ENCODE measurements around the gene NAT10. TPM values are rescaled to one million over a fixed set of nuclear protein-coding genes. Genes with fewer than 3 reads are reported as not detected.

The NAT10 gene
- total and polyA plus RNA-seq, 2 experiments from 2014 or later, result 44.1 to 58.8 TPM

GRCh38 chr11:34161812-34162492, 56.5 kb downstream of the NAT10 start:
- H3K4me1 Mint-ChIP-seq, result no peaks in the 10 kb centered on the region
- H3K4me3 Mint-ChIP-seq, result no peak overlapping the region
- no peaks in the 10 kb centered on the region for H3K9me2 ChIP-seq (ENCODE audit: insufficient read depth)
- no peak overlapping the region for H3K4me2 ChIP-seq
- no peak for ATAC-seq
- H3K9me3 Mint-ChIP-seq, result no peaks in the 10 kb centered on the region; the same call in 2 of the 3 replicates
- H2AFZ ChIP-seq, result no peak overlapping the region
- H3K4me3 ChIP-seq, result no peak overlapping the region
- H3K27me3 ChIP-seq (ENCODE audit: insufficient read depth), result no peaks in the 10 kb centered on the region
- no peak overlapping the region for H3K27ac Mint-ChIP-seq
- no peak for DNase-seq (ENCODE audit: low spot score)
- H3K27me3 Mint-ChIP-seq (ENCODE audit: insufficient read depth, low read depth, poor library complexity), result peaks cover 9% of the 10 kb centered on the region
- H3K79me2 ChIP-seq (replicated peaks; ENCODE audit: insufficient read depth), result no peaks in the 10 kb centered on the region
- H3K36me3 Mint-ChIP-seq (ENCODE audit: low read depth), result peaks cover 11% of the 10 kb centered on the region; the same call in 2 of the 3 replicates
- H3F3A ChIP-seq (replicated peaks; ENCODE audit: low read depth), result no peaks in the 10 kb centered on the region
- no peak overlapping the region for H3K27ac ChIP-seq (ENCODE audit: low read depth)
- H4K20me1 ChIP-seq (replicated peaks; ENCODE audit: insufficient read depth), result no peaks in the 10 kb centered on the region; the same call in 1 of the 2 replicates
- H3K4me1 ChIP-seq (ENCODE audit: insufficient read depth), result no peaks in the 10 kb centered on the region
- no peaks in the 10 kb centered on the region; the same call in 1 of the 2 replicates for H3K36me3 ChIP-seq (ENCODE audit: insufficient read depth)
- no peak for TF ChIP-seq REST (IDR thresholded peaks at IDR 0.05; ENCODE audit: unreplicated experiment)
- no peak for TF ChIP-seq CTCF (conservative IDR thresholded peaks at IDR 0.05; ENCODE audit: low read depth in 2 of 2)
- no peak for TF ChIP-seq ZNF331 (CRISPR knock-in tag; IDR thresholded peaks at IDR 0.05; ENCODE audit: low read depth)
- TF ChIP-seq EZH2phosphoT487 (IDR thresholded peaks at IDR 0.05; ENCODE audit: unreplicated experiment), result no peak
- no peak for TF ChIP-seq POLR2AphosphoS5 (IDR thresholded peaks at IDR 0.05; ENCODE audit: low read depth)

GRCh38 chr11:34162493-34162820, 57.0 kb downstream of the NAT10 start:
- ATAC-seq, result no peak
- Histone ChIP-seq H3F3A (replicated peaks; ENCODE audit: low read depth) (no peaks in the 10 kb centered on the region), H3K27ac (ENCODE audit: low read depth) (no peak overlapping the region), H3K4me3 (no peak overlapping the region), H2AFZ (no peak overlapping the region), H4K20me1 (replicated peaks; ENCODE audit: insufficient read depth) (no peaks in the 10 kb centered on the region; the same call in 1 of the 2 replicates), H3K27me3 (ENCODE audit: insufficient read depth) (no peaks in the 10 kb centered on the region), H3K4me1 (ENCODE audit: insufficient read depth) (no peaks in the 10 kb centered on the region), H3K79me2 (replicated peaks; ENCODE audit: insufficient read depth) (no peaks in the 10 kb centered on the region), H3K36me3 (ENCODE audit: insufficient read depth) (no peaks in the 10 kb centered on the region), H3K9me2 (ENCODE audit: insufficient read depth) (no peaks in the 10 kb centered on the region), H3K4me2 (no peak overlapping the region)
- H3K27ac Mint-ChIP-seq, result no peak overlapping the region
- H3K4me1 Mint-ChIP-seq, result no peaks in the 10 kb centered on the region
- peaks cover 16% of the 10 kb centered on the region; the same call in 2 of the 3 replicates for H3K36me3 Mint-ChIP-seq (ENCODE audit: low read depth)
- peaks cover 9% of the 10 kb centered on the region for H3K27me3 Mint-ChIP-seq (ENCODE audit: insufficient read depth, low read depth, poor library complexity)
- no peak overlapping the region for H3K4me3 Mint-ChIP-seq
- no peak for DNase-seq (ENCODE audit: low spot score)
- H3K9me3 Mint-ChIP-seq, result no peaks in the 10 kb centered on the region; the same call in 2 of the 3 replicates
- TF ChIP-seq STAT1 (IDR thresholded peaks at IDR 0.05; ENCODE audit: unreplicated experiment) (no peak), CTCF (conservative IDR thresholded peaks at IDR 0.05; ENCODE audit: low read depth in 2 of 2) (no peak)
